Endothelial cell of umbilical vein (primary cell): ENCODE results near the gene GSTP1. TPM values are rescaled to one million over a fixed set of nuclear protein-coding genes. Genes with fewer than 3 reads are reported as not detected.

Experiments used
- BruUV-seq: library from RNA; stranded (reverse); fragments of 400-500 nt; replicated peaks from 2 replicates; lab custom pipeline; 2021; lab: Mats Ljungman, UMichigan
- CTCF ChIA-PET: fragments of 300-600, 350-600 bp; sonication (Branson Sonifier 250); formaldehyde crosslinking; loops from one replicate; lab custom pipeline; 2021; ENCODE audit warnings: antibody characterized with exemption, inconsistent platforms; lab: Charles Lee
- POLR2A ChIA-PET: fragments of 300-600, 350-600 bp; sonication (Branson Sonifier 250); formaldehyde crosslinking; loops from one replicate; lab custom pipeline; 2021; ENCODE audit warnings: antibody characterized with exemption, inconsistent platforms; lab: Charles Lee
- DNase-seq: peaks from one replicate; pipeline ENCODE4 v3.0.0-alpha.2; 2011; ENCODE audit warnings: low read depth, low spot score
- FAIRE-seq: peaks from 2 replicates; lab custom pipeline; 2011; peaks lifted over from hg19 to GRCh38; lab: Jason Lieb, UNC
- H2AFZ ChIP-seq: 2 replicates; pipeline ENCODE4 v1.6.0; 2012; ENCODE audit warnings: low read depth, low read length, control low read depth, inconsistent platforms
- H3K27ac ChIP-seq: 2 replicates; pipeline ENCODE4 v1.5.1; 2011; ENCODE audit warnings: low read depth, mild to moderate bottlenecking, control low read depth, low read length, moderate library complexity; ENCODE audit not compliant: insufficient read depth
- H3K27me3 ChIP-seq, 2 experiments: 2 replicates each; pipeline versions ENCODE4 v1.6.0 to v1.6.1; 2011; ENCODE audit warnings: low read length in 2 of 2, mixed read lengths in 1 of 2; ENCODE audit not compliant: control insufficient read depth in 2 of 2, insufficient read depth in 2 of 2
- H3K36me3 ChIP-seq, 2 experiments: 2 replicates in 1 of 2; 3 replicates in 1 of 2; pipeline ENCODE4 v1.5.1; 2011; ENCODE audit warnings: low read length in 2 of 2, mild to moderate bottlenecking in 1 of 2, moderate library complexity in 1 of 2; ENCODE audit not compliant: control insufficient read depth in 2 of 2, insufficient read depth in 2 of 2; ENCODE audit errors: extremely low read depth in 1 of 2
- H3K4me1 ChIP-seq: 3 replicates; pipeline ENCODE4 v1.5.1; 2011; ENCODE audit warnings: mild to moderate bottlenecking, low read length; ENCODE audit not compliant: control insufficient read depth, insufficient read depth; ENCODE audit errors: extremely low read depth
- H3K4me2 ChIP-seq: 2 replicates; pipeline ENCODE4 v1.6.1; 2011; ENCODE audit warnings: low read length, control low read depth, mixed read lengths; ENCODE audit not compliant: insufficient read depth
- H3K4me3 ChIP-seq, 3 experiments: fragments of 200-600 bp in 1 of 3; sonication (generic), shearing (Covaris generic) in 1 of 3; replicated peaks in 1 of 3; 2 replicates each; pipeline ENCODE4 v1.5.1; 2011 to 2016; ENCODE audit warnings: control low read depth in 3 of 3, low read length in 3 of 3, mild to moderate bottlenecking in 2 of 3, inconsistent platforms in 1 of 3, low read depth in 1 of 3, moderate library complexity in 1 of 3; ENCODE audit not compliant: insufficient read depth in 1 of 3
- H3K79me2 ChIP-seq: 2 replicates; pipeline ENCODE4 v1.6.0; 2012; ENCODE audit warnings: low read length, inconsistent platforms; ENCODE audit not compliant: control insufficient read depth, insufficient read depth
- H3K9ac ChIP-seq: replicated peaks from 2 replicates; pipeline ENCODE3; 2011; ENCODE audit warnings: low read length, control low read depth; ENCODE audit not compliant: insufficient read depth; ENCODE audit errors: extremely low read depth
- H3K9me1 ChIP-seq: replicated peaks from 3 replicates; pipeline ENCODE4 v1.6.0; 2011; ENCODE audit warnings: mild to moderate bottlenecking, low read length; ENCODE audit not compliant: control insufficient read depth, insufficient read depth; ENCODE audit errors: extremely low read depth
- H3K9me3 ChIP-seq: replicated peaks from 2 replicates; pipeline ENCODE4 v1.5.1; 2012; ENCODE audit warnings: low read length, inconsistent platforms; ENCODE audit not compliant: control insufficient read depth, insufficient read depth
- H4K20me1 ChIP-seq: replicated peaks from 2 replicates; pipeline ENCODE3; 2011; ENCODE audit warnings: mild to moderate bottlenecking, low read length; ENCODE audit not compliant: control insufficient read depth, insufficient read depth; ENCODE audit errors: extremely low read depth
- EZH2 ChIP-seq: IDR thresholded peaks from 2 replicates; pipeline ENCODE4 v1.6.1; 2012; ENCODE audit warnings: borderline replicate concordance, low read depth, mild to moderate bottlenecking, moderate library complexity, low read length, inconsistent platforms; ENCODE audit not compliant: severe bottlenecking
- GATA2 ChIP-seq: IDR thresholded peaks from 2 replicates; pipeline ENCODE4 v1.7.0; 2011; ENCODE audit warnings: low read depth, mild to moderate bottlenecking, moderate library complexity, mixed read lengths, low read length; ENCODE audit not compliant: insufficient read length, insufficient read depth
- JUN ChIP-seq: IDR thresholded peaks from 2 replicates; pipeline ENCODE4 v1.6.1; 2011; ENCODE audit warnings: borderline replicate concordance, low read depth; ENCODE audit not compliant: insufficient read length, insufficient read depth
- POLR2AphosphoS5 ChIP-seq: IDR thresholded peaks from 2 replicates; pipeline ENCODE4 v1.6.1; 2012; ENCODE audit warnings: low read depth, mild to moderate bottlenecking, control low read depth, low read length, moderate library complexity; ENCODE audit not compliant: insufficient read depth
- dilution Hi-C: fragments of 300-500 bp; cut with MboI; formaldehyde crosslinking; loops from one replicate; pipeline ENCODE4 v1.15.0; 2019; ENCODE audit warnings: low sequenced_read_pairs; ENCODE audit not compliant: extremely low pct_ligation_motif_present
- intact Hi-C: fragments of 100-400 bp; cut with micrococcal nuclease; formaldehyde crosslinking; loops from one replicate; pipeline ENCODE4 v1.10.0; 2022
- polyA plus RNA-seq, 4 experiments: library from polyadenylated mRNA; depleted of rRNA in 3 of 4; stranded (reverse) in 3 of 4; unstranded in 1 of 4; fragments of >200 nt; gene quantifications; 2 replicates each; pipeline versions ENCODE4 v1.2.1 to v1.2.3, GENCODE V29; 2011 to 2012; ENCODE audit warnings: missing spikeins in 1 of 4
- total RNA-seq: library from RNA; stranded (reverse); gene quantifications from 2 replicates; pipeline ENCODE4 v1.2.3, GENCODE V29; 2021

The GSTP1 gene
- total and polyA plus RNA-seq, 2 donors (not counting 3 experiments of a cell fraction or from before 2014, with no cell fraction given): 962 to 2,277 TPM

DNA sequence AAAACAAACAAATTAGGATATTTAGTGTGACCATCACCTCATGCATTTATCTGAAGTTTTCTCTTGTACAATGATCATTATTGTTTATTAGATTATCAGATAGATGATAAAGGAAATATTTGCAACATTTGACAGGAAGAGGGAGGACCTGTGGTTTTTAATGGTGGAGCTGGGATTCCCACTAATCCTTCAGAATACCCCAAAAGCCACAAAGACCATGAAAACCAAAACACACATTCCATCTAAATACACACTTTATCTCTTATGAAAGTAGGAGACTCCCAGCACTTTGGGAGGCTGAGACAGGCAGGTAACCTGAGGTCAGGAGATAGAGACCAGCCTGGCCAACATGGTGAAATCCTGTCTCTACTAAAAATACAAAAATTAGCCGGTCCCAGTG is 15.5 kb downstream of the GSTP1 start:
- Histone ChIP-seq H3K79me2 (no peaks in the 10 kb centered on the region), H3K9ac (no peak overlapping the region), H3K4me2 (no peak overlapping the region), H3K4me3 (no peak overlapping the region), H3K36me3 (no peaks in the 10 kb centered on the region), H4K20me1 (no peaks in the 10 kb centered on the region), H3K27ac (no peak overlapping the region), H3K9me3 (no peaks in the 10 kb centered on the region), H3K27me3 (peaks cover 11 to 31% of the 10 kb centered on the region in 2 experiments), H2AFZ (no peak overlapping the region), H3K4me1 (no peaks in the 10 kb centered on the region), H3K9me1 (no peaks in the 10 kb centered on the region)
- POLR2A ChIA-PET: no interaction called here
- DNase-seq (no peak), FAIRE-seq (no peak)
- CTCF ChIA-PET: interaction anchor here (1.4 kb wide), 1 partner anchor 30 kb away, joined by 3 read pairs; the partner anchor contains the start of gene NUDT8
- BruUV-seq: no TSS peak
- TF ChIP-seq POLR2AphosphoS5 (no peak), EZH2 (no peak)
- intact Hi-C loops (no loop called here), dilution Hi-C loops (no loop called here)

DNA sequence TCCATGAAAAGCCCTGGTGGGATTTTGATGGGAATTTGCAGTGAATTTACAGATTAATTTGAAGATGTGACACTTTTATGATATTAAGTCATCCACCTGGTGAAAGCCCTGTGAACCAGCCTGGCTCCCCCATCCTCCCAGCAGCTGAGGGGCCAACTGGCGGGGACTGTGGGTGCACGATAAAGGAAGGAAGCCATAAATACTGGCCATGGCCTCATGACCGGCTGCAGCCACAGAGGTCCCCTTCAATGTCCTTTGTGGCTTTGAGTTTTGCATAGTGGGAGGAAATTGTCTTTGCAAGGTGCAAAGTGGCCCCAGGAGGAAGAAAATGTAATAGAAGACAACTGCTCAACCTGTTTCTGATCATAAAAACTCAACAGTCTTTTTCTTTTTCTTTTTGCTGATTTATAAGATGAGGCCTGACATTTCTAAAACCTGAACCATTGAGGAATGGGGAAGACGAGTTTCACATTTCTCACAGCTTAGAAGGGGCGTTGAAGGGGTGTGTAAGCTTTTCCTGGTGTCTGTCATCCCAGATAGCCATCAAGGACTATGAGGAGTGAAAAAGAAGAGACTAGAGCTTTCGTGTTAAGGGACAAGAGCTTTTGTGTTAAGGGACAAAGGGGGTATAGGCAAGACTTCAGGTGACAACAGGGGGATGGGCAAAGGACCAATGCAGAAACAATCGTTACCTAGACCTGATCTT is 16.9 kb downstream of the GSTP1 start:
- TF ChIP-seq JUN: no peak
- TF ChIP-seq GATA2: no peak
- no peaks in the 10 kb centered on the region for H3K9me1 ChIP-seq
- no peaks in the 10 kb centered on the region for H3K79me2 ChIP-seq
- no peak for DNase-seq
- intact Hi-C loops: no loop called here
- no peaks in the 10 kb centered on the region for H3K4me1 ChIP-seq
- H4K20me1 ChIP-seq: no peaks in the 10 kb centered on the region
- H3K27me3 ChIP-seq: peaks cover 11 to 31% of the 10 kb centered on the region in 2 experiments
- ChIA-PET CTCF (interaction anchor here (1.4 to 1.8 kb wide), 2 partner anchors 14 to 28 kb away, joined by 3 to 7 read pairs; partner anchors contain the start of gene NUDT8), POLR2A (no interaction called here)
- no peaks in the 10 kb centered on the region for H3K36me3 ChIP-seq
- no peak overlapping the region for H2AFZ ChIP-seq
- H3K4me3 ChIP-seq: no peak overlapping the region
- no peak overlapping the region for H3K27ac ChIP-seq
- H3K9ac ChIP-seq: no peak overlapping the region
- FAIRE-seq: no peak
- no peak overlapping the region for H3K4me2 ChIP-seq
- dilution Hi-C loops: no loop called here
- H3K9me3 ChIP-seq: no peaks in the 10 kb centered on the region
- no TSS peak for BruUV-seq
